ENCODE data around the gene RCOR2. TPM values are rescaled to one million over a fixed set of nuclear protein-coding genes. Genes with fewer than 3 reads are reported as not detected.
"Not testable (repeated sequence)": the region's sequence is repeated elsewhere in the genome, so short reads cannot be mapped to it uniquely, and the experiment has no call there.

The RCOR2 gene
- total and polyA plus RNA-seq, 8 donors: 0.35 to 1.6 (median 0.92) TPM; not detected in 3

DNA sequence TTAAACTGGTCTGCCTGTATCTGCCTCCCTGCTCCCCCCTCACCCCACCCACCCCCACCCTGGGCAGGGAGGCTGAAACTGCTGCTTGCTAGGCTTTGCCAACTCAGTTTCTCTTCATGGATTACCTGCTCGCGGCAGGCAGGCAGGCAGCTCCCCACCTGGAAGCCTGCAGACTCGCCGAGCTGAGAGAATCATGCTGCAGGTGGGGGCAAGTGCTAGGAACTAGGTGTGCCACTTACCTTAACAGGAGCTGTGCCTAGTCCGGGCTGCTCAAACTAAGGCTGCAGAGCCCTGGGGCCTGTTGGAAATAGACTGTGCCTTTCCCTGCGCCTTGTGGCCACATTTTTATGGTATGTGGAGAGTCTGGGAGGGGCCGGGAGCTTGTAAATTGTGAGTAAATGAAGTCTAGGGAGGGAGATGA, 47.8 kb downstream of the RCOR2 start:
- H3K9me3 ChIP-seq: no peaks in the 10 kb centered on the region
- TF ChIP-seq POLR2A (IDR thresholded peaks at IDR 0.05): no peak

GRCh38 chr11:63868399-63869064, 48.4 kb downstream of the RCOR2 start:
- 50 to 55% (median 53%) methylated on average over 9 of the region's 9 CpGs for WGBS, 5 donors
- Histone ChIP-seq H3K27ac (peak overlapping the region in 4 of 5 donors; percentile 33 to 69 (median 54)), H3K4me1 (peaks cover 82 to 100% (median 96%) of the 10 kb centered on the region in 4 donors), H3K4me3 (no peak overlapping the region), H3K27me3 (no peaks in the 10 kb centered on the region), H3K9me3 (no peaks in the 10 kb centered on the region), H3K36me3 (no peaks in the 10 kb centered on the region)
- intact Hi-C loops (cut with DNase I; ENCODE audit: low total_unique reads): no loop called here
- TF ChIP-seq EP300 (IDR thresholded peaks at IDR 0.05) (no peak), POLR2A (IDR thresholded peaks at IDR 0.05) (no peak), POLR2AphosphoS5 (IDR thresholded peaks at IDR 0.05) (no peak)
- TF ChIP-seq, protein P1, sequence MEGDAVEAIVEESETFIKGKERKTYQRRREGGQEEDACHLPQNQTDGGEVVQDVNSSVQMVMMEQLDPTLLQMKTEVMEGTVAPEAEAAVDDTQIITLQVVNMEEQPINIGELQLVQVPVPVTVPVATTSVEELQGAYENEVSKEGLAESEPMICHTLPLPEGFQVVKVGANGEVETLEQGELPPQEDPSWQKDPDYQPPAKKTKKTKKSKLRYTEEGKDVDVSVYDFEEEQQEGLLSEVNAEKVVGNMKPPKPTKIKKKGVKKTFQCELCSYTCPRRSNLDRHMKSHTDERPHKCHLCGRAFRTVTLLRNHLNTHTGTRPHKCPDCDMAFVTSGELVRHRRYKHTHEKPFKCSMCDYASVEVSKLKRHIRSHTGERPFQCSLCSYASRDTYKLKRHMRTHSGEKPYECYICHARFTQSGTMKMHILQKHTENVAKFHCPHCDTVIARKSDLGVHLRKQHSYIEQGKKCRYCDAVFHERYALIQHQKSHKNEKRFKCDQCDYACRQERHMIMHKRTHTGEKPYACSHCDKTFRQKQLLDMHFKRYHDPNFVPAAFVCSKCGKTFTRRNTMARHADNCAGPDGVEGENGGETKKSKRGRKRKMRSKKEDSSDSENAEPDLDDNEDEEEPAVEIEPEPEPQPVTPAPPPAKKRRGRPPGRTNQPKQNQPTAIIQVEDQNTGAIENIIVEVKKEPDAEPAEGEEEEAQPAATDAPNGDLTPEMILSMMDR (IDR thresholded peaks at IDR 0.05): no peak
- no peak for DNase-seq

More for the DNA sequence above, 47.8 kb downstream of the RCOR2 start:
- intact Hi-C loops (cut with DNase I; ENCODE audit: low total_unique reads): no loop called here
- no peak for DNase-seq
- WGBS, 5 donors: 30 to 60% (median 44%) methylated on average over 3 to 7 of the region's 7 CpGs
- Histone ChIP-seq H3K36me3 (no peaks in the 10 kb centered on the region), H3K27me3 (no peaks in the 10 kb centered on the region), H3K4me3 (no peak overlapping the region), H3K4me1 (peaks cover 87 to 100% (median 97%) of the 10 kb centered on the region in 4 donors), H3K27ac (peak overlapping the region; percentile 33 to 69 (median 60))

- TF ChIP-seq, protein P1 (IDR thresholded peaks at IDR 0.05): no peak
- TF ChIP-seq EP300 (IDR thresholded peaks at IDR 0.05) (no peak), POLR2AphosphoS5 (IDR thresholded peaks at IDR 0.05) (no peak), POLR2A (IDR thresholded peaks at IDR 0.05) (no peak)
- peaks cover 72 to 100% (median 96%) of the 10 kb centered on the region in 4 donors for H3K4me1 ChIP-seq
- WGBS, 5 donors: 87 to 98% (median 93%) methylated on average over 4 of the region's 4 CpGs
- no peak for DNase-seq
- peaks cover 0 to 4% (median under 1%) of the 10 kb centered on the region in 4 donors for H3K36me3 ChIP-seq
- H3K27ac ChIP-seq: peak overlapping the region in 2 of 5 donors; percentile 35 to 69
- intact Hi-C loops (cut with DNase I; ENCODE audit: low total_unique reads): no loop called here
- H3K4me3 ChIP-seq: no peak overlapping the region
- no peaks in the 10 kb centered on the region for H3K27me3 ChIP-seq
- no peaks in the 10 kb centered on the region for H3K9me3 ChIP-seq
Measured at GRCh38 chr11:63867511-63867910, 49.5 kb downstream of the RCOR2 start.

DNA sequence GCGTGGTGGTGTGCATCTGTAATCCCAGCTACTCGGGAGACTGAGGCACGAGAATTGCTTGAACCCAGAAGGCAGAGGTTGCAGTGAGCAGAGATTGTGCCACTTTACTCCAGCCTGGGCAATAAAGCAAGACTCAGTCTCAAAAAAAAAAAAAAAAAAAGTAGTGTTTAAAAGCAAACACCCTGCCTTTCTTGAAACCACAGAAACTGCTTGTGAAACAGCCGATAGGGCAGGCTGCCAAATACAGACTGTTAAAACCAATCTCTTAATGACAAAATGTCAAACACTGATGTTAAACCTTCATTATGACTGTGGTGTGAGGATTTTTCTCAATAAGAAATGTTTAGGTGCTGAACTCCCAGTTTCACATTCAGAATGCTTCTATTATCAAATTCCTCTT, 50.8 kb downstream of the RCOR2 start:
- no peak for TF ChIP-seq EP300 (IDR thresholded peaks at IDR 0.05)
- peak in 1 of 3 donors; percentile 50 for TF ChIP-seq POLR2AphosphoS5 (IDR thresholded peaks at IDR 0.05)
- TF ChIP-seq, protein P1 (IDR thresholded peaks at IDR 0.05): no peak
- no peak for TF ChIP-seq POLR2A (IDR thresholded peaks at IDR 0.05)
- no peaks in the 10 kb centered on the region for H3K9me3 ChIP-seq
- intact Hi-C loops (cut with DNase I; ENCODE audit: low total_unique reads): no loop called here
- H3K36me3 ChIP-seq: peaks cover 0 to 13% (median 7%) of the 10 kb centered on the region in 4 donors
- peak overlapping the region; percentile 2 to 59 (median 32) for H3K27ac ChIP-seq
- DNase-seq: peak; percentile 89 to 91
- 9 to 34% (median 26%) methylated on average over 4 of the region's 4 CpGs for WGBS, 5 donors
- peaks cover 60 to 93% (median 88%) of the 10 kb centered on the region in 4 donors for H3K4me1 ChIP-seq
- H3K27me3 ChIP-seq: no peaks in the 10 kb centered on the region
- no peak overlapping the region for H3K4me3 ChIP-seq

- intact Hi-C loops (cut with DNase I; ENCODE audit: low total_unique reads): not testable (repeated sequence)
- 89 to 95% (median 92%) methylated on average over 6 of the region's 6 CpGs for WGBS, 5 donors
Measured at GRCh38 chr11:63863620-63864019, 53.3 kb downstream of the RCOR2 start.

More at GRCh38 chr11:63863620-63864019, 53.3 kb downstream of the RCOR2 start:
- Histone ChIP-seq H3K36me3 (peaks cover 0 to 17% (median 14%) of the 10 kb centered on the region in 4 donors), H3K4me1 (peaks cover 39 to 79% (median 69%) of the 10 kb centered on the region in 4 donors), H3K27ac (peak overlapping the region in 4 of 5 donors; percentile 25 to 69 (median 64))
- DNase-seq, H3K9me3 ChIP-seq, H3K4me3 ChIP-seq, H3K27me3 ChIP-seq: not testable (repeated sequence)
